Vagina (tissue), 2 donors: ENCODE results near the gene SEMA4C. TPM values are rescaled to one million over a fixed set of nuclear protein-coding genes. Genes with fewer than 3 reads are reported as not detected.

Experiments
- DNase-seq, 2 donors: peaks; one replicate each; pipeline ENCODE4 v3.0.0-alpha.2; 2017; ENCODE audit errors: extremely low spot score in 2 of 2
- H3K27ac ChIP-seq: fragments of 200-600 bp; sonication (generic); one replicate; pipeline ENCODE4 v1.5.1; 2019
- H3K27me3 ChIP-seq: fragments of 200-600 bp; sonication (generic); one replicate; pipeline ENCODE4 v1.5.1; 2019
- H3K36me3 ChIP-seq, 2 donors: fragments of 200-600 bp; sonication (generic); one replicate each; pipeline ENCODE4 v1.5.1; 2017 to 2019
- H3K4me1 ChIP-seq: fragments of 200-600 bp; sonication (generic); one replicate; pipeline ENCODE4 v1.5.1; 2019
- H3K4me3 ChIP-seq, 2 donors: fragments of 200-600 bp; sonication (generic); 1 replicate in 1 of 2; 2 replicates in 1 of 2; pipeline ENCODE4 v1.5.1; 2016 to 2019
- H3K9me3 ChIP-seq: fragments of 200-600 bp; sonication (generic); one replicate; pipeline ENCODE4 v1.5.1; 2019
- CTCF ChIP-seq, 3 experiments: fragments of 450-650 bp in 2 of 3; fragments of 200-600 bp in 1 of 3; sonication (generic) in 1 of 3; IDR thresholded peaks; one replicate each; pipeline ENCODE4 v1.5.1; 2017 to 2019; ENCODE audit warnings: antibody characterized with exemption in 3 of 3, mild to moderate bottlenecking in 2 of 3, moderate library complexity in 2 of 3
- POLR2A ChIP-seq, 2 donors: fragments of 450-650 bp; IDR thresholded peaks; one replicate each; pipeline ENCODE4 v1.6.1; 2017; ENCODE audit warnings: antibody characterized with exemption in 2 of 2, mild to moderate bottlenecking in 2 of 2, moderate library complexity in 2 of 2
- POLR2AphosphoS5 ChIP-seq, 2 donors: sonication (generic); formaldehyde crosslinking; IDR thresholded peaks; one replicate each; pipeline ENCODE4 v1.9.0; 2017; ENCODE audit warnings: antibody characterized with exemption in 2 of 2, mild to moderate bottlenecking in 2 of 2, low read depth in 1 of 2; ENCODE audit not compliant: insufficient read depth in 1 of 2
- intact Hi-C: fragments of 100-400 bp; cut with DNase I; formaldehyde crosslinking; loops from one replicate; pipeline ENCODE4 v1.15.1; 2023
- total RNA-seq: library from RNA; depleted of rRNA; stranded (reverse); fragments of >200 nt; gene quantifications from one replicate; pipeline ENCODE4 v1.2.3, GENCODE V29; 2016

The SEMA4C gene
- total RNA-seq, 1 donor from 2014 or later: 60.6 TPM

GRCh38 chr2:96887493-96888012, 17.7 kb upstream of the SEMA4C start:
- no peak for DNase-seq
- TF ChIP-seq POLR2AphosphoS5 (IDR thresholded peaks at IDR 0.05; ENCODE audit: insufficient read depth in 1 of 2, low read depth in 1 of 2): peak in 1 of 2 donors; percentile 12
- no peak for TF ChIP-seq CTCF (IDR thresholded peaks at IDR 0.05)
- Histone ChIP-seq H3K27me3 (no peaks in the 10 kb centered on the region), H3K27ac (peak overlapping the region; percentile 84), H3K36me3 (no peaks in the 10 kb centered on the region), H3K4me3 (peak overlapping the region in 1 of 2 donors; percentile 6), H3K9me3 (no peaks in the 10 kb centered on the region), H3K4me1 (peaks cover 85% of the 10 kb centered on the region)
- intact Hi-C loops: no loop called here

- H3K9me3 ChIP-seq: no peaks in the 10 kb centered on the region
- no peaks in the 10 kb centered on the region for H3K27me3 ChIP-seq
- no peak for TF ChIP-seq POLR2AphosphoS5 (IDR thresholded peaks at IDR 0.05; ENCODE audit: insufficient read depth in 1 of 2, low read depth in 1 of 2)
- TF ChIP-seq POLR2A (IDR thresholded peaks at IDR 0.05): no peak
- TF ChIP-seq CTCF (IDR thresholded peaks at IDR 0.05): no peak
- H3K4me1 ChIP-seq: peaks cover 80% of the 10 kb centered on the region
- no peak overlapping the region for H3K4me3 ChIP-seq
- no peak for DNase-seq
- H3K36me3 ChIP-seq: no peaks in the 10 kb centered on the region
- H3K27ac ChIP-seq: peak overlapping the region; percentile 84
- intact Hi-C loops: no loop called here
These were observed 15.8 kb upstream of the SEMA4C start for GRCh38 chr2:96885432-96886347.

GRCh38 chr2:96884299-96885094, 14.6 kb upstream of the SEMA4C start:
- H3K27ac ChIP-seq: no peak overlapping the region
- TF ChIP-seq POLR2AphosphoS5 (IDR thresholded peaks at IDR 0.05; ENCODE audit: insufficient read depth in 1 of 2, low read depth in 1 of 2) (no peak), CTCF (IDR thresholded peaks at IDR 0.05) (no peak), POLR2A (IDR thresholded peaks at IDR 0.05) (no peak)
- DNase-seq: no peak
- peaks cover 74% of the 10 kb centered on the region for H3K4me1 ChIP-seq
- no peaks in the 10 kb centered on the region for H3K36me3 ChIP-seq
- intact Hi-C loops: no loop called here
- H3K27me3 ChIP-seq: no peaks in the 10 kb centered on the region
- H3K4me3 ChIP-seq: no peak overlapping the region
- no peaks in the 10 kb centered on the region for H3K9me3 ChIP-seq

- no peak overlapping the region for H3K4me3 ChIP-seq
- H3K36me3 ChIP-seq: no peaks in the 10 kb centered on the region
- TF ChIP-seq POLR2AphosphoS5 (IDR thresholded peaks at IDR 0.05; ENCODE audit: insufficient read depth in 1 of 2, low read depth in 1 of 2): no peak
- no peak for TF ChIP-seq CTCF (IDR thresholded peaks at IDR 0.05)
- TF ChIP-seq POLR2A (IDR thresholded peaks at IDR 0.05): no peak
- H3K27me3 ChIP-seq: no peaks in the 10 kb centered on the region
- DNase-seq: no peak
- intact Hi-C loops: no loop called here
- peak overlapping the region; percentile 49 for H3K27ac ChIP-seq
- no peaks in the 10 kb centered on the region for H3K9me3 ChIP-seq
- peaks cover 64% of the 10 kb centered on the region for H3K4me1 ChIP-seq
These were observed 13.4 kb upstream of the SEMA4C start for GRCh38 chr2:96883306-96883705.
